Measurements from ENCODE around the gene TFAP2A.
A peak's percentile ranks its signal among the peaks of the same experiment; 100 is the strongest.

The TFAP2A gene

DNA sequence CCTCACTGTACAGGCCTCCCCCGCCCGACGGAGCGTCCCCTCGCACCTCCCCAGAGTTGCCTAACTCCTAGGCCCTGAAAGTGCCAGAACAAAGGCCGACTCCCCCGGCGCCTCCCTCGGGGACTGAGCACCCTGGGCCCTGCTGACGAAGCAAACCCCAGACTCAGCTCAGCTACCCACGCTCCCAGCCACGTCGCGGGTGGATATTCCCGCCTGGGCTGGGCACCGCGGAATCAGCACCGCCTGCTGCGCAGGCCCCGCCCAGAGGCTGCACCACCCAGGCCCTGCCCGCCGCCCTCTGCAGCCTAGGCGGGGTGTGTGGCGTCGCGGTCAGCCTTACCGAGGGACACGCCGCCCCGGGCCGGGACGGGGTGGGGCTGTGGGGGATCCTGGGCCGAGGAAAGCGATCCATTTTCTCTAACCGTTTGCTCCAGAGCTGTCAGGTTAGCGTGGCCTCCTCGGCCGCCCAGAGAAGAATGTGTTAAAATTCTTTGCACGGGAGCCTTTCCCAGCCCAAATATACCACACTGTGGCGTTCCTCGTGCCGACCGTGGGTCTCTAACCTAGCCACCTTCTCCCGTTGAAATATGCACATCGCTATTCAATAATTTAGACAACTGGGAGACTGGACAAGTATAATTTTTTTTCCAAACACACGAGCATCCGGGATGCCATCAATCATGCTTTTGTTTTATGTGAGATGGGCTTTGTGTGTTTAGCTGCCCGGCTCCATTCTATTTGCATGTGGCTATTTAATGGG, 31.4 kb downstream of the TFAP2A start:
- peak; percentile 88 for FAIRE-seq
- DNase-seq (ENCODE audit: low spot score): peak; percentile 75

DNA sequence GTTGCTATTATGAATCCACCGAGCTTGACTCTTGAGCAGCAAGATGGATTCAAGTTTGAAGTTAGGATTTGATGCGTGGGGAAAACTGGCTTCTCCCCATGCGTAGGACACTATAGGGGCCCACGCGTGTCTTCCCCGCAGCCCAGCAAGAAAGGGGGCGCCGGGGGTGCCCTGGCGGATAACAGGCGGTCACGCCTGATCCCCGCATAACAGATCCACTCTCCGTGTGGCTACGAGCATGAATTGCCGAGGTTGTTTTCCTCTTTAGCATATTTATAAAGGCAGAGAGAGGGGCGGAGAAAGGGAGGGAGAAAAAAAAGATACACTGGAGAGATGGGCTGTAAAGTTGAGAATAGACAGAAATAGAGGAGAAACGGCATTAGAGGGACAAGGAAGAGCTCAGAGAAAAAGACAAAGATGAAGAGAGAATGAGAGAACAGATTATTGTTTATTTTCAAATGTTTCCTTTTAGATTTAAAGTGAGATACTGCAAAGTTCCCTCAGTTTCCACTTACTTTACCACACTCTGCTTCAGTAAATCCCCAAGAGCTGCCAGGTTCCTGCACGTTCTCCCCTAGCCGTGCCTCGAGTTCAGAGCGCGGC, 32.0 kb downstream of the TFAP2A start:
- FAIRE-seq: no peak
- DNase-seq (ENCODE audit: low spot score): no peak

DNA sequence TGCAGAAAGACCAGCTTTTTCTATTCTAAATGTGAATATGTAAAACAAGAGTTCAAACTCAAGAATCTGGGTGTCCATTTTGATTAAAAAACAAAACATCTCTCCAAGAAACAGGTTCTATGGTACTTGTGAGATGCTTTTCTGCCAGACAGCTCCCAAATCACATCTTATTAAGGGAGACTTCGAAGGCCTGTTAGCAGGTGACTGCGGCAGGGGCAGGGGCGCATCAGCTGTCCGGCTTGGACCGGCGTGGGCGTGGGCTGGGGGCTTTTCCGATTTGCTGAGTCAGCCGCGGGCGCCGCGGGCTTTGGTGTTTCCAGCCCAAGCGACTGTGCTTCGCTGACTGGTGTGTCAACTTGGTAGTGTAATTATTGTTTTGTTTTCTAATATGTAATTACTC, 32.6 kb downstream of the TFAP2A start:
- FAIRE-seq: no peak
- no peak for DNase-seq (ENCODE audit: low spot score)

DNA sequence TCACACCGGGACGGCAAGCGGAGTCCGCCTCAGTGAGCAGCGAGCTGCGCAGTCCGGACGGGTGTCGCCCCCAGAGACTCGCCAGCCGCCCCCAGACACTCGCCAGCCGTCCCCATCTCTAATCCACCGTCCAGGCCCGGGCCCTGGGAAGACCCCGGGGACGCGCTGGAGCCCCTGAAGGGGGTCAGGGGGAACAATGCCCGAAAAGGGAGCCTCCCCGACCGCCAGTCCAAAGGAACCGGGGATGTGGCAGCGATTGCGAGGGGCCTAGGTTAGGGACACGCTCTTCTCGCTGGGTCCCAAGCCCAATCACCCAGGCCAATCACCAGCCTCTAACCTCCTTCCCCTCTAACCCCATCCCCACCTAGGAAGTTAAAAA, 33.1 kb downstream of the TFAP2A start:
- no peak for DNase-seq (ENCODE audit: low spot score)
- no peak for FAIRE-seq

DNA sequence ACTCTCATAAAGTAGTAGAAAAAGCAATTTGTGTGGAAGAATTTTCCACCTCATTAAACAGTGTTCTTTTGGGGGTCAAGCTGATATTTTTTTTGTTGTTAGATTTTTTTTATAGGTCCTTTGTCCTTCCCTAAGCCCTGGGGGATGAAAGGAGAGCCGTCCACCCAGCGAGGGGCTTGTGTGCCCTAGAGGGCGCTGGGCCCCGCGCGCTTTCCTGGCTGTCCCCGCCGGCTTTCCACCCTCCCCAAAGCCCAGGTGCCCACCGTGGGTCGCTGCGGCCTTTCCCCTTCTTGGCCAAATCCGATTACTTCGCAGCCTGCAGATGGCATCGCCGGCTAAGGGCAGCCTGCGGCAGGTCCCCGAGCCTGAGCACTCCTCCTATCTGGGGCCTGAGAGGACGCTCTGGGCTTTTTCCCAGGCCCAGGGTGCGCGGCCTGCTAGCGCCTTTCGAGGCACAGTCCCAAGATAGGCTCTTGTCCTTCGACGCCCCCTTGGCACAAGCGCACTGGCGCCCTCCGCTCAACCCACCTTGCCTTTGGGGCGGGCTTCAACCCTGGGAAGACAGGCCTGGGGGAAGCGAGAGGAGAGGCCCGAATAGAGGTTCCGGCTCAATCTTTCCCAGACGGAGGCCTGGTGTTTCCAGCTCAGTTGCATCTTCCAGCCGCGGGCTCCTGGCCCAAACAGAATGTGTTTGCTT, 33.6 kb downstream of the TFAP2A start:
- FAIRE-seq (no peak), DNase-seq (ENCODE audit: low spot score) (no peak)

DNA sequence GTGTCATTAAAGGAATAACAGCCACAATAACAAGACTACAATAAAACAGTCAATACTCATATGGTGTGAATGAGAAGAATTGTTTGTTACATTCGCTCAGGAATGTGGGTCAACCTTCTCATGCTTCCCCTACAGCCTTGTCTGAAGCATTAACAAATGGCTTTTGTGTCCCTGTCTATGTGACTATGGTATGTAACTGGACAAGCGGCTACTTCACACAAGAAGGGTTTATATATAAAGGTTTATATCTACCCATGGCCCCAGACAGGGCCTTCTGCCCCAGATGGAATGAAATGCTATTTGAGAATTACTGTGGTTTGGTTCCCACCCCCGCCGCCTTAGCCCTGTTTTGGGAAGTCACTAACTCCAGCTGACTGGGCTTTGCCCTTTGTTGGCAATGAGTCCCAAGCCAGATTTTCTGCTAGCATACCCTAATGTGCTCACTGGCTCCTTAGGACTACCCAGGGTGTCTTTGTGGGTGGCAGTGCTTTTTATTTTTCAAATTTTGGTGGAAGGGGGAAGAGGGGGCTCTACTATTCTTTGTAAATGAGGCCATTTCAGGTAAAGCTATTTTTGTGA, 39.4 kb downstream of the TFAP2A start:
- FAIRE-seq (no peak), DNase-seq (ENCODE audit: low spot score) (no peak)

DNA sequence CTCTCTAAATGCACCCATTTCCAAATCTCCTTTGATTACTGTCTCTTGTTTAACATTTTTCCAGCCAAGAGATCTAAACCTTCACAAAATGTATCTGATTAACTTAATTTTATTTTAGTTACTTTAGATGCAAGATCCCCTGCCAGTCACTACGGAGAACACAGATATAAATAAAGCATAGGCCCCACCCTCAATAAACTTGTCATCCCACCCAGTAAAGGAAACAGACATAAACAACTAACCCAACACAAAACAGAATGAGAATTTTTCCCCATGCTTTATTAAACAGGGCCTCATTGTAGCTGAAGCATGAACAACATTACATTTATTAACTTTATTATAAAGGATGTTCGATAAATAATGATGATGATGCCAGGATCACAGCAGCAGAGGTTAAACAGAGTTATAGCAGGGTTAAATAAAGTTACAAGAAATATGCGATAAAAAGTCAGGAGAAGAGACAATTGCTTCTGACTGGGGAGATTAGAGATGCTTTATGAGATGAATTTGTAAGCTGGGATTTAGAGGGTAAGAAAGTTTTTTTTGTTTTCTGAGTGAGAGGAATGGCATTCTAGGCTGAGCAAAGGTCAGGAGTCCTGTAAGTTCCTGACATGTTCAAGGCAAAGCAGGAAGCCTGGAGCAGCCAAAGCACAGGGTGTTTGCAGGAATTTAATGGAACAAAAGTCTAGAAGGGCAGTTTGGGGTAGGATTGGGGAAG, 41.1 kb downstream of the TFAP2A start:
- DNase-seq (ENCODE audit: low spot score) (peak; percentile 26), FAIRE-seq (no peak)

DNA sequence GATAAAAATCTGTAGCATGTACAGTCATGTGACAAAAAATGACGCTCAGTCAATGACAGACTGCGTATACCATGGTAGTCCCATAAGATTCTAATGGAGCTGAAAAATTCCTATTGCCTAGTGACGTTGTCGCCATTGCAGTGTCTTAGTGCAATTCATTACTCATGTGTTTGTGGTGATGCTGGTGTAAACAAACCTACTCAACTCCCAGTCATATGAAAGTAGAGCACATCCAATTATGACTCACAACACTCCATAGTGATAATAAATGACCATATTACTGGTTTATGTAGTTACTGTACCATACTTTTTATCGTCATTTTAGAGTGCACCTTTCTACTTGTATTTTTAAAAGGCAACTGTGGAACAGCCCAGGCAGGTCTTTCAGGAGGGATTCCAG, 45.0 kb downstream of the TFAP2A start:
- no peak for DNase-seq (ENCODE audit: low spot score)
- no peak for FAIRE-seq

DNA sequence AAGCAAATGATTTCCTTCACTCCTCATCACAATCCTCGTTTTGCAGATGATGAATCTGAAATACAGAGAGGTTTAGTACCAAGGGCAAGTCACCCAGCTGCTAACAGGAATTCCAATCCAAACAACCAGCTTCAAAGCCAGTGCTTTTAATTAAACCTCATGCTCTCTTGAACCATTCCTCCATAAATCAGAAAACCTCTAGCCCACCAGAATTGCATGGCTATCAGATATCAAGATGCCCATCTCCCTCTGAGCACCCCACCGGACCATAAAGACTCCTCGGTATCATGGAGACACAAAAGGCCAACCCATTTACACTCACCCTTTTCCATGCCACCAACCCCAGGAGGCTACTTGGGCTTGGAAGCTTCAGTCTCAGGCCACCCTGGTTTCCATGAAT, 46.0 kb downstream of the TFAP2A start:
- DNase-seq (ENCODE audit: low spot score) (no peak), FAIRE-seq (no peak)

DNA sequence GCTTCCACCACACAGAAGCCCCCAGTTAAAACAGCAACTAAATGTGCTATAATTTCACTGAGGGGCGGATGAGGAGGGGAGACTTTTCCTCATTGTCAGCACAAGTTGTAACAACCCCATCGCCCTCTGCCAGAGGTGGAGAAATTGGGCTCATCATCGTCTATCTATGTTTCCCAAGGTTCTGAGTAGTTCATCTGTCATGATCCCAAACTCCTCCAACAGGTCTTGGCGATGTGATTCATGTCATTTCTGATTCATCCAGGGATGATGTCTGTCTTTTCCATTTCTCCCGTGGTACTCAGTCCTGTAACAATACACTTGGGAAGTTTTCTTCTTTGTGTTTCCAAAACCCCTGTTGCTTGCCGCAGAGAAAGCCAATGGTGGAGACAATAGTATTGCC, 51.0 kb downstream of the TFAP2A start:
- FAIRE-seq (no peak), DNase-seq (ENCODE audit: low spot score) (no peak)

DNA sequence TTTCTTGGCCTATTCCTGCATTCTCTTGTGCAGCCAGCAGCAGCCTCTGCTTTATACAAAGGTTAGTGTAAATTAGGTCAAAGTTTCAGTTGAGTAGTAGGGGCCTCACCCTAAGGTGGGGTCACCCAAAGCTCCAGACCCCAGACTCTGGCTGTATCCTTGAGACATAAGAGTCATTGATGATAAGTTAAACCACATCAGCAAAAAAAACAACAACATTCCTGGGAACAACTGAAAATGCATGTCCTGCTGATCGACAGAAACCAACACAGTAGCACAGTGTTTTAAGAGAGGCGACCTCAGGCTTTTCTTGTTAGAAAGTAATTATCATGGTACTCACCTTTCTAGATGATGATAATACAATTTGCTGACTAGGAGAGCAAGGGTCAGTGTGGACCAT, 52.6 kb downstream of the TFAP2A start:
- DNase-seq (ENCODE audit: low spot score) (no peak), FAIRE-seq (no peak)

DNA sequence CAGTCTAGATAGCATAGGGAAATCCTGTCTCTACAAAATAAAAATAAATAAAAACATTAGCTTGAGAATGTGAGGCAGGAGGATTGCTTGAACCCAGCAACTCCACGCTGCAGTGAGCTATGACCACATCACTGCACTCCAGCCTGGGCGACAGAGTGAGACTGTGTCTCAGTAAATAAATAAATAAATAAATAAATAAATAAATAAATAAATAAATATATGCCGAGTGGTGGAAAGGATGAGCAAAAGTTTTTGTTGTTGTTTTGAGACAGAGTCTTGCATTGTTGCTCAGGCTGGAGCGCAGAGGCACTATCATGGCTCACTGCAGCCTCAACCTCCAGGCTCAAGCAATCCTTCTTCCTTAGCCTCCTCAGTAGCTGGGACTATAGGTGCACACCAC, 53.4 kb downstream of the TFAP2A start:
- no peak for DNase-seq (ENCODE audit: low spot score)
- no peak for FAIRE-seq

DNA sequence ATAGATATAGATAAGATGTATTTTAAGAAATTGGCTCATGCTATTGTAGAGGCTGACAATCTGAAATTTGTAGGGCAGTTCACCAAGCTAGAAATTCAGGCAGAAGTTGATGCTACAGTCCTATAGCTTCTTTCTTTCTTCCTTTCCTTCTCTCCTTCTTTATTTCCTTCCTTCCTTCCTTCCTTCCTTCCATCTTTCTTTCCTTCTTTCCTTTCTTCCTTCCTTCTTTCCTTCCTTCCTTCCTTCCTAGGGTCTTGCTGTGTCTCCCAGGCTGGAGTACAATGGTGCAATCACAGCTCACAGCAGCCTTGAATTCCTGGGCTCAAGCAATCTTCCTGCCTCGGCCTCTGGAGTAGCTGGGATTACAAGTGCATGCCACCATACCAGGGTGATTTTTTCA, 55.3 kb downstream of the TFAP2A start:
- DNase-seq (ENCODE audit: low spot score) (no peak), FAIRE-seq (no peak)

DNA sequence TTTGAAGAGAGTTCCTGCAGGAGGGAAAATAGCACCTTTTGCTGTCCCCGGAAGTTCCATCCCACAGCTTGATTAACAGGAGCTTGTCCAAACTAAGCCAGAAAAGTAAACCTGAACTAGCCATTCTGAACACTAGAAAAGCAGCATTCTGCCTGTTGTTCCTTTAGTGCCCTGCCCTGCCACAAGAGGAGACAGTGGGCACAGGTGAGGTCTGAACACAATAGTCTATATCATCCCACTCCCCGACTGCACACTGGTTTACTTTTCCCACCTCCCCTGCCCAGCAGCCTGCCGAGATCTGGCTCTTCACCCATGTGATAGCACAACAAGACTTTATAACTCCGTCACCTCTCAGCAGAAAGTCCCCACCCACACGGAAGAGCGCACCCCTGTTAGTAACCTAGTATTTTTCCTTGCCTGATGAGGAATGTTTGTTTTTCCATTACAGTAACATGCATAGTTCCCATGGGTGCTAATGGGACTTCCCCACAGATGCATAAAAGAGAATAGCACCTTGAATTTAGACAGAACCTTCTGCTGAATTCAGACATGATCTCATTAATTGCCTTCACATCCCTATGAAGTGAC, 59.7 kb downstream of the TFAP2A start:
- DNase-seq (ENCODE audit: low spot score): no peak
- FAIRE-seq: no peak

DNA sequence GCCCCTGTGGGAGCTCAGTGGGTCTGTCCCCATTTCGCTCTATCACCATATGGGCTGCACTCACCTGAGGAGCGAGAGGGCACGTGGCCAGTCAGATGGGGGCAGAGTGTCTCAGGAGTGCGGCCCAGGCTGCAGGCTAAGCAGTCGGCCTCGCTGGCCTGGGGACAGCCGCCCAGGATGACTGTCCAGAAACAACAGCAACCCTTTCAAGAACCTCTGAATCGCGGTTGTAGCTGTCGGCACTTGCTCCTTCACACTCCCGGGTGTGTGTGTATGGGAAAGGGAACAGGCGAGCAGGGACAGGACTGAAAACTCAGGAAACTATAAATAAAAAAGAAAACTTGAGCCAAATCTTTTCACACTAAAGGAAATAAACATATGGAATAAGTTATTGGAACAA, 63.1 kb downstream of the TFAP2A start:
- DNase-seq (ENCODE audit: low spot score) (no peak), FAIRE-seq (no peak)

DNA sequence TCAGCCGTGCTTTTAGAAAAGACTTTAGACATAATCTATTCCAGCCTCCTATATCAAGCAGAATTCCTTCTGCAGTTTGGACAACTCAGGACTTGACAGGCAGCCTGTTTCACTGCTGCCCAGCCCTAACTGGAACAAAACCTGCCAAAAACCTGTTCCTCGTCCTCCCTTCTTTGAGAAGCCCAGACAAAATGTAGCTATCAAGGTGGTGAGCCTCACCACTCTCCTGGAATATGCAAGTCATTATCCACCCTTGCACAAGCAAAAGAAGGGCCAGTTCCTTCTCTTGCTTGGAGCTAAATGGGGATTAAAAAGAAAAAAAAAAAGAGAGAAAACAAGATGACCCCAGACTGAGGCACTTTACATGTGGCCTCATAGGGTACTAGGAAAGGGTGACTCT, 64.2 kb downstream of the TFAP2A start:
- no peak for FAIRE-seq
- DNase-seq (ENCODE audit: low spot score): no peak

DNA sequence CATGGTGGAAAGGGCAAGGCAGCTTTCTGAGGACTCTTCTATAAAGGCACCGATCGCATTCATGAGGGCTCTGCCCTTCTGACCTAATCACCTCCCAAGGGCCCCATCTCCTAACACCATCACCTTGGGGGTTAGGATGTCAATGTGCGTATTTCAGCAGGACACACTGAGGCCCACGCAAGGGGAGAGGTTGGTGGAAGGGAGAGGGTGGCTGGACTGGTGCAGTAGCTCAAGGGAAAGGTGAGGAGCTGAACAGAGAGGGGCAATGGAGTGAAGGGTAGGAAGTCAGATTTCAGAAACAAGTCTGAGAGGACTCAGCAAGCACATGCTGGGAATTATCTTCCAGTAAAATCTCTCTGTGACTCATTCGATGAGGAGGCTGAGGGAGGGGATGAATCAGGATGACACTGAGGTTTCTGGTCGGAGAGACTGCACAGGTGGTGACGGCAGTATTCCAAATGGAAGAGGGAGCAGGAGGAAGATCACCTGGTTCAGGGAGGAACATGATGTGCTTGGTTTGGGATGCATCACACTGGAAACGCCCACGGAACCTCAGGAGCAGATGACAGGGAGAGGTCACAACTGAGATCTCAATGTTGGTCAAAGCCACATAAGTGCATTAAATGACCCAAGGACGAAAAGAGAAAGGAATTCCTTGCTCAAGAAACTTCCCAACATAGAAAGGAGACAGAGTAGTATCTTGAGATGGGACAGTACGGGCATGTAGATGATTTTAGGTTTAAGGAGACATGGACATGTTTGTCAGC, 67.1 kb downstream of the TFAP2A start:
- peak; percentile 66 for DNase-seq (ENCODE audit: low spot score)
- FAIRE-seq: no peak

Data from urothelium cell line (cell line).